GM18907 (cell line): ENCODE results near the gene GPR156.
"Not testable (repeated sequence)": the region's sequence is repeated elsewhere in the genome, so short reads cannot be mapped to it uniquely, and the experiment has no call there.

ENCODE experiments used
- ATAC-seq: cut with Tn5 transposase; IDR thresholded peaks from one replicate; pipeline ENCODE4 v1.9.1; 2021; ENCODE audit warnings: mild to moderate bottlenecking, moderate library complexity; ENCODE audit not compliant: unreplicated experiment

Gene GPR156

GRCh38 chr3:120163816-120164215 lies 121.2 kb downstream of the GPR156 start:
- ATAC-seq = no peak

- ATAC-seq = no peak
Observed at GRCh38 chr3:120163026-120163425, 122.0 kb downstream of the GPR156 start.

- no peak for ATAC-seq
Observed at GRCh38 chr3:120162400-120162799, 122.6 kb downstream of the GPR156 start.

GRCh38 chr3:120161902-120162301 lies 123.1 kb downstream of the GPR156 start:
- no peak for ATAC-seq

- ATAC-seq = no peak
Observed at GRCh38 chr3:120160050-120160449, 125.0 kb downstream of the GPR156 start.

GRCh38 chr3:120157681-120158080 lies 127.3 kb downstream of the GPR156 start:
- no peak for ATAC-seq

- ATAC-seq = no peak
Observed at GRCh38 chr3:120157113-120157512, 127.9 kb downstream of the GPR156 start.

- ATAC-seq = no peak
Observed at GRCh38 chr3:120156699-120157098, 128.3 kb downstream of the GPR156 start.

- ATAC-seq = not testable (repeated sequence)
Observed at GRCh38 chr3:120155694-120156093, 129.3 kb downstream of the GPR156 start.

- no peak for ATAC-seq
Observed at GRCh38 chr3:120155108-120155507, 129.9 kb downstream of the GPR156 start.

- ATAC-seq = no peak
Observed at GRCh38 chr3:120153294-120153693, 131.7 kb downstream of the GPR156 start.

- no peak for ATAC-seq
Observed at GRCh38 chr3:120151791-120152190, 133.2 kb downstream of the GPR156 start.

GRCh38 chr3:120148187-120148949 lies 136.7 kb downstream of the GPR156 start:
- ATAC-seq = no peak

- ATAC-seq = peak; percentile 70
Observed at GRCh38 chr3:120147072-120147871, 137.8 kb downstream of the GPR156 start.

- peak; percentile 63 for ATAC-seq
Observed at GRCh38 chr3:120145542-120146285, 139.3 kb downstream of the GPR156 start.

- no peak for ATAC-seq
Observed at GRCh38 chr3:120144267-120144666, 140.8 kb downstream of the GPR156 start.

- no peak for ATAC-seq
Observed at GRCh38 chr3:120143676-120144075, 141.3 kb downstream of the GPR156 start.

GRCh38 chr3:120142236-120142635 lies 142.8 kb downstream of the GPR156 start:
- no peak for ATAC-seq

GRCh38 chr3:120140098-120140742 lies 144.8 kb downstream of the GPR156 start:
- no peak for ATAC-seq

- no peak for ATAC-seq
Observed at GRCh38 chr3:120139140-120139539, 145.9 kb downstream of the GPR156 start.

- no peak for ATAC-seq
Observed at GRCh38 chr3:120137548-120137947, 147.5 kb downstream of the GPR156 start.
